Measurements from ENCODE around the gene RPS6KB2.

DNA sequence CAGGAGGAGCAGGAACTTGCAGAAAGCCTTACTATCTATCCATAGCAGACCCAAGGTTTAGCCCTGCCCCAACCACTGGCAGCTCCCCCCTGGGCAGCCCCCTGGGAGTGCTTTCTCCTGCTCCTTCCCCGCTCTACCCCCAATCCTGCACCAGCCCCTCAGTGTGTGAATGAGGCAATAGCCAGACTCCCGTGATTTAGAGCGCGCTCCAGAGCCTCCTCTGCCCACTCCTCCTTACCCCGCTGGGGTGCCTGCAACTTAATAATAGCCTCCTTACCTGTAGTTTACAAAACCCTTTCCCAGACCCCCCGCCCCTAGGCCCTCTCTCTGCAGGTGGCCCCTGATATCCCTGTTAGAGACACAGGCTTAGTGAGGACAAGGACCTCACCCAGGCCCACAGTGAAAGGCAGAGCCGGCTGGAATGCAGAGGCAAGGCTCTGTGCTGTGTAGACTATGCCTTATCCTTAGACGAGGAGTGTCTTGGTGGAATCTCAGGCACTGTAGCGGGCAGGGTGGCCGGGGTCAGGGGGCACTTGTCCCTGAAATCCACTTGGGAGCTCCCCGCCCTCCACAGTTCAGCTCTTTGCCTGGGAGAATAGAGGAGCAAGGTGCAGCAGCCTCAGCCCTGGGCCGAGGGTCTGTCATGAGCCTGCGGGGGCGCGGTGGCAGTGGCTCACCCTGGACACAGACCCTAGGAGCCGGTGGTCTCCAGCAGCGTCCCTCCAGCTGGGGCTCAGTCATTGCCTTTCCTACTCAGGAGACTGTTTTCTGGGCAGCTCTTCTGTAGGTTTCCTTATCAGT lies 17.1 kb upstream of the RPS6KB2 start:
- TF ChIP-seq POLR2A (IDR thresholded peaks at IDR 0.05; ENCODE audit: low read depth) = no peak
- TF ChIP-seq, protein P1, sequence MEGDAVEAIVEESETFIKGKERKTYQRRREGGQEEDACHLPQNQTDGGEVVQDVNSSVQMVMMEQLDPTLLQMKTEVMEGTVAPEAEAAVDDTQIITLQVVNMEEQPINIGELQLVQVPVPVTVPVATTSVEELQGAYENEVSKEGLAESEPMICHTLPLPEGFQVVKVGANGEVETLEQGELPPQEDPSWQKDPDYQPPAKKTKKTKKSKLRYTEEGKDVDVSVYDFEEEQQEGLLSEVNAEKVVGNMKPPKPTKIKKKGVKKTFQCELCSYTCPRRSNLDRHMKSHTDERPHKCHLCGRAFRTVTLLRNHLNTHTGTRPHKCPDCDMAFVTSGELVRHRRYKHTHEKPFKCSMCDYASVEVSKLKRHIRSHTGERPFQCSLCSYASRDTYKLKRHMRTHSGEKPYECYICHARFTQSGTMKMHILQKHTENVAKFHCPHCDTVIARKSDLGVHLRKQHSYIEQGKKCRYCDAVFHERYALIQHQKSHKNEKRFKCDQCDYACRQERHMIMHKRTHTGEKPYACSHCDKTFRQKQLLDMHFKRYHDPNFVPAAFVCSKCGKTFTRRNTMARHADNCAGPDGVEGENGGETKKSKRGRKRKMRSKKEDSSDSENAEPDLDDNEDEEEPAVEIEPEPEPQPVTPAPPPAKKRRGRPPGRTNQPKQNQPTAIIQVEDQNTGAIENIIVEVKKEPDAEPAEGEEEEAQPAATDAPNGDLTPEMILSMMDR (IDR thresholded peaks at IDR 0.05) = no peak
